Fibroblast of the conjunctiva (primary cell): ENCODE measurements around the gene ANO10.
A peak's percentile ranks its signal among the peaks of the same experiment; 100 is the strongest.
"Not testable (repeated sequence)": the region's sequence is repeated elsewhere in the genome, so short reads cannot be mapped to it uniquely, and the experiment has no call there.

Source experiments
- DNase-seq: peaks from one replicate; pipeline ENCODE4 v3.0.0-alpha.2; 2010; ENCODE audit warnings: low read depth

The ANO10 gene

GRCh38 chr3:43518515-43518914 is 103.3 kb downstream of the ANO10 start:
- not testable (repeated sequence) for DNase-seq

GRCh38 chr3:43515970-43516635 is 105.7 kb downstream of the ANO10 start:
- no peak for DNase-seq

GRCh38 chr3:43515208-43515917 is 106.4 kb downstream of the ANO10 start:
- DNase-seq = no peak

- DNase-seq = no peak
These were observed 108.9 kb downstream of the ANO10 start for GRCh38 chr3:43512754-43513404.

- no peak for DNase-seq
These were observed 115.2 kb downstream of the ANO10 start for GRCh38 chr3:43506644-43507043.

GRCh38 chr3:43505351-43505750 is 116.5 kb downstream of the ANO10 start:
- DNase-seq = no peak

- DNase-seq = no peak
These were observed 118.6 kb downstream of the ANO10 start for GRCh38 chr3:43503067-43503728.

- DNase-seq = no peak
These were observed 122.6 kb downstream of the ANO10 start for GRCh38 chr3:43499256-43499655.

- DNase-seq = peak; percentile 43
These were observed 123.9 kb downstream of the ANO10 start for GRCh38 chr3:43497905-43498365.

- peak; percentile 9 for DNase-seq
These were observed 124.4 kb downstream of the ANO10 start for GRCh38 chr3:43497422-43497821.

- DNase-seq = no peak
These were observed 125.0 kb downstream of the ANO10 start for GRCh38 chr3:43496740-43497375.

- not testable (repeated sequence) for DNase-seq
These were observed 128.9 kb downstream of the ANO10 start for GRCh38 chr3:43492932-43493331.

GRCh38 chr3:43491807-43492206 is 130.0 kb downstream of the ANO10 start:
- not testable (repeated sequence) for DNase-seq

GRCh38 chr3:43490640-43491185 is 131.1 kb downstream of the ANO10 start:
- DNase-seq = no peak

GRCh38 chr3:43489930-43490329 is 131.9 kb downstream of the ANO10 start:
- DNase-seq = no peak

GRCh38 chr3:43485931-43486330 is 135.9 kb downstream of the ANO10 start:
- DNase-seq = no peak

- DNase-seq = no peak
These were observed 136.8 kb downstream of the ANO10 start for GRCh38 chr3:43484926-43485488.

- no peak for DNase-seq
These were observed 140.4 kb downstream of the ANO10 start for GRCh38 chr3:43481375-43481774.

GRCh38 chr3:43478839-43479238 is 143.0 kb downstream of the ANO10 start:
- DNase-seq = not testable (repeated sequence)

GRCh38 chr3:43478118-43478785 is 143.6 kb downstream of the ANO10 start:
- no peak for DNase-seq

GRCh38 chr3:43477600-43477999 is 144.2 kb downstream of the ANO10 start:
- DNase-seq = no peak
